HepG2 (cell line): ENCODE measurements around the gene UNC5C.

Source experiments
- CTCF ChIP-seq: sonication (generic); formaldehyde crosslinking; IDR thresholded peaks from 2 replicates; pipeline ENCODE4 v1.5.0; 2020; ENCODE audit warnings: mild to moderate bottlenecking, missing genetic modification reagents, moderate library complexity
- DZIP1 ChIP-seq: sonication (generic); formaldehyde crosslinking; IDR thresholded peaks from 2 replicates; pipeline ENCODE4 v1.5.0; 2020; ENCODE audit warnings: mild to moderate bottlenecking, missing genetic modification reagents
- MXI1 ChIP-seq: IDR thresholded peaks from 3 replicates; pipeline ENCODE4 v1.6.1; 2012; ENCODE audit warnings: low read depth, low read length, inconsistent platforms, borderline replicate concordance
- PBX3 ChIP-seq: sonication (generic); formaldehyde crosslinking; IDR thresholded peaks from 2 replicates; pipeline ENCODE4 v1.8.1; 2023; ENCODE audit warnings: missing genetic modification reagents, inconsistent platforms, borderline replicate concordance
- THAP7 ChIP-seq: sonication (generic); formaldehyde crosslinking; IDR thresholded peaks from 2 replicates; pipeline ENCODE4 v1.8.1; 2023; ENCODE audit warnings: mild to moderate bottlenecking, missing genetic modification reagents
- THAP9 ChIP-seq: sonication (generic); formaldehyde crosslinking; IDR thresholded peaks from 2 replicates; pipeline ENCODE4; 2020; ENCODE audit warnings: missing genetic modification reagents, mild to moderate bottlenecking, borderline replicate concordance
- ZNF414 ChIP-seq: sonication (generic); formaldehyde crosslinking; IDR thresholded peaks from 2 replicates; pipeline ENCODE4 v1.5.0; 2020; ENCODE audit warnings: missing genetic modification reagents

- TF ChIP-seq CTCF (CRISPR knock-in tag) = no peak
- no peak for TF ChIP-seq PBX3 (CRISPR knock-in tag)
- TF ChIP-seq THAP9 (CRISPR knock-in tag) = no peak
- TF ChIP-seq MXI1 = no peak
- no peak for TF ChIP-seq ZNF414
- no peak for TF ChIP-seq THAP7 (CRISPR knock-in tag)
- no peak for TF ChIP-seq DZIP1
These were observed 25.9 kb downstream of the UNC5C start for GRCh38 chr4:95522682-95523530.
